Keratinocyte (primary cell): ENCODE measurements around the gene VPS4B. TPM values are rescaled to one million over a fixed set of nuclear protein-coding genes. Genes with fewer than 3 reads are reported as not detected.

Experiments
- DNase-seq: peaks from one replicate; pipeline ENCODE4 v3.0.0-alpha.2; 2011; ENCODE audit warnings: low read depth, missing footprints, low spot score
- FAIRE-seq: peaks from 2 replicates; lab custom pipeline; 2011; peaks lifted over from hg19 to GRCh38; lab: Jason Lieb, UNC
- H2AFZ ChIP-seq: 2 replicates; pipeline ENCODE4 v1.6.0; 2012; ENCODE audit warnings: low read length, control low read depth, inconsistent platforms; ENCODE audit not compliant: control insufficient read depth
- H3K27ac ChIP-seq: 2 replicates; pipeline ENCODE4 v1.5.1; 2011; ENCODE audit warnings: low read length; ENCODE audit not compliant: control insufficient read depth, insufficient read depth
- H3K27me3 ChIP-seq: 3 replicates; pipeline ENCODE4 v1.6.0; 2011; ENCODE audit warnings: low read length; ENCODE audit not compliant: control insufficient read depth, insufficient read depth; ENCODE audit errors: extremely low read depth
- H3K36me3 ChIP-seq, 2 experiments: 2 replicates in 1 of 2; 3 replicates in 1 of 2; pipeline ENCODE4 v1.5.1; 2011; ENCODE audit warnings: low read length in 2 of 2, mild to moderate bottlenecking in 1 of 2; ENCODE audit not compliant: control insufficient read depth in 2 of 2, insufficient read depth in 2 of 2; ENCODE audit errors: extremely low read depth in 1 of 2
- H3K4me1 ChIP-seq: 3 replicates; pipeline ENCODE4 v1.5.1; 2011; ENCODE audit warnings: low read length; ENCODE audit not compliant: control insufficient read depth, insufficient read depth; ENCODE audit errors: extremely low read depth
- H3K4me2 ChIP-seq: 3 replicates; pipeline ENCODE4 v1.6.0; 2011; ENCODE audit warnings: low read depth, low read length; ENCODE audit not compliant: control insufficient read depth, insufficient read depth; ENCODE audit errors: extremely low read depth
- H3K4me3 ChIP-seq, 3 experiments: fragments of 200-600 bp in 1 of 3; sonication (generic) in 1 of 3; 2 replicates in 2 of 3; 3 replicates in 1 of 3; pipeline ENCODE4 v1.5.1; 2011 to 2016; ENCODE audit warnings: low read length in 3 of 3, mild to moderate bottlenecking in 3 of 3, control low read depth in 2 of 3, inconsistent platforms in 1 of 3, low read depth in 1 of 3, mixed read lengths in 1 of 3, mixed run types in 1 of 3, moderate library complexity in 1 of 3; ENCODE audit not compliant: control insufficient read depth in 2 of 3, insufficient read depth in 2 of 3; ENCODE audit errors: extremely low read depth in 1 of 3
- H3K79me2 ChIP-seq: 2 replicates; pipeline ENCODE4 v1.6.0; 2012; ENCODE audit warnings: low read length; ENCODE audit not compliant: control insufficient read depth, insufficient read depth
- H3K9ac ChIP-seq: 3 replicates; pipeline ENCODE4 v1.6.0; 2011; ENCODE audit warnings: low read length; ENCODE audit not compliant: control insufficient read depth, insufficient read depth; ENCODE audit errors: extremely low read depth
- H3K9me1 ChIP-seq: 3 replicates; pipeline ENCODE4 v1.6.0; 2011; ENCODE audit warnings: low read length; ENCODE audit not compliant: control insufficient read depth, insufficient read depth; ENCODE audit errors: extremely low read depth
- H3K9me3 ChIP-seq: 2 replicates; pipeline ENCODE4 v1.5.1; 2012; ENCODE audit warnings: low read depth, low read length; ENCODE audit not compliant: control insufficient read depth
- H4K20me1 ChIP-seq: 3 replicates; pipeline ENCODE4 v1.6.0; 2011; ENCODE audit warnings: low read length; ENCODE audit not compliant: control insufficient read depth, insufficient read depth; ENCODE audit errors: extremely low read depth
- EZH2 ChIP-seq: IDR thresholded peaks from one replicate; pipeline ENCODE4 v1.6.1; 2012; ENCODE audit warnings: inconsistent platforms, mild to moderate bottlenecking, low read length, moderate library complexity
- dilution Hi-C: fragments of 300-500 bp; cut with MboI; formaldehyde crosslinking; loops from one replicate; pipeline ENCODE4 v1.7.0; 2020; ENCODE audit warnings: low sequenced_read_pairs; ENCODE audit not compliant: extremely low pct_ligation_motif_present
- polyA plus RNA-seq, 5 experiments: library from polyadenylated mRNA; depleted of rRNA in 3 of 5; stranded (reverse) in 3 of 5; stranded (forward) in 1 of 5; unstranded in 1 of 5; fragments of >200 nt; gene quantifications; 1 replicate in 1 of 5; 2 replicates in 3 of 5; 3 replicates in 1 of 5; pipeline versions ENCODE4 v1.2.1 to v1.2.3, GENCODE V29; 2011 to 2012; ENCODE audit warnings: missing spikeins in 2 of 5, low read depth in 1 of 5, low replicate concordance in 1 of 5
- TF ChIP-seq, protein P1 (sequence below), 3 experiments: IDR thresholded peaks in 1 of 3; conservative IDR thresholded peaks in 1 of 3; optimal IDR thresholded peaks in 1 of 3; 2 replicates in 2 of 3; 3 replicates in 1 of 3; pipeline versions ENCODE3 to v1.5.1; 2011; ENCODE audit warnings: low read length in 3 of 3, mild to moderate bottlenecking in 3 of 3, moderate library complexity in 2 of 3, control low read depth in 1 of 3, inconsistent platforms in 1 of 3; ENCODE audit not compliant: insufficient read depth in 2 of 3; ENCODE audit errors: extremely low read depth in 1 of 3

Gene VPS4B
- polyA plus RNA-seq, 1 donor (not counting 4 experiments of a cell fraction or from before 2014, with no cell fraction given): 65.3 TPM

DNA sequence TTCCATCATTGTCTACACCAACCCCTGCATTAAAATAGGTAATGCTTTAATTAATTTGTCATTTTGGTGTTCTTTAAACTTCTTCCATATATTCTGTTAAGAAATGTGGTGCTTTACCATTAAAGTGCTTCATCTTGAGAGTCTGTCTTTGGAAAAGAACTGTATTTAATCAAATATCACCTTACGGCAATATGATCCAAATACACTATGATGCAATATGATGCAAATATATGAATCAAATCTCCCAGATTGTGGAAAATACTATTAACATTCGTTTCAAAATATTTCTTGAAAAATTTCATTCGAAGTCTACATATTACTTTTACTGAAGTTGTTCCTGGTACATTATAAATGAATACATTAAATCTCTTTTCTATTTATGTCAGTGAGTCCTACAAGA lies 23.0 kb downstream of the VPS4B start:
- DNase-seq: no peak
- H3K36me3 ChIP-seq: peaks cover 25 to 39% of the 10 kb centered on the region in 2 experiments
- no peaks in the 10 kb centered on the region for H3K4me1 ChIP-seq
- FAIRE-seq: no peak
- no peaks in the 10 kb centered on the region for H3K9me3 ChIP-seq
- H3K27ac ChIP-seq: no peak overlapping the region
- no peak overlapping the region for H3K4me3 ChIP-seq
- H3K4me2 ChIP-seq: no peak overlapping the region
- no peak for TF ChIP-seq EZH2
- TF ChIP-seq, protein P1, sequence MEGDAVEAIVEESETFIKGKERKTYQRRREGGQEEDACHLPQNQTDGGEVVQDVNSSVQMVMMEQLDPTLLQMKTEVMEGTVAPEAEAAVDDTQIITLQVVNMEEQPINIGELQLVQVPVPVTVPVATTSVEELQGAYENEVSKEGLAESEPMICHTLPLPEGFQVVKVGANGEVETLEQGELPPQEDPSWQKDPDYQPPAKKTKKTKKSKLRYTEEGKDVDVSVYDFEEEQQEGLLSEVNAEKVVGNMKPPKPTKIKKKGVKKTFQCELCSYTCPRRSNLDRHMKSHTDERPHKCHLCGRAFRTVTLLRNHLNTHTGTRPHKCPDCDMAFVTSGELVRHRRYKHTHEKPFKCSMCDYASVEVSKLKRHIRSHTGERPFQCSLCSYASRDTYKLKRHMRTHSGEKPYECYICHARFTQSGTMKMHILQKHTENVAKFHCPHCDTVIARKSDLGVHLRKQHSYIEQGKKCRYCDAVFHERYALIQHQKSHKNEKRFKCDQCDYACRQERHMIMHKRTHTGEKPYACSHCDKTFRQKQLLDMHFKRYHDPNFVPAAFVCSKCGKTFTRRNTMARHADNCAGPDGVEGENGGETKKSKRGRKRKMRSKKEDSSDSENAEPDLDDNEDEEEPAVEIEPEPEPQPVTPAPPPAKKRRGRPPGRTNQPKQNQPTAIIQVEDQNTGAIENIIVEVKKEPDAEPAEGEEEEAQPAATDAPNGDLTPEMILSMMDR (optimal IDR thresholded peaks at IDR 0.05 in 1 of 3, IDR thresholded peaks at IDR 0.05 in 1 of 3, conservative IDR thresholded peaks at IDR 0.05 in 1 of 3; ENCODE audit: extremely low read depth in 1 of 3, insufficient read depth in 2 of 3, low read length in 3 of 3): no peak
- no peaks in the 10 kb centered on the region for H3K9me1 ChIP-seq
- dilution Hi-C loops: no loop called here
- no peak overlapping the region for H2AFZ ChIP-seq
- H4K20me1 ChIP-seq: no peaks in the 10 kb centered on the region
- no peak overlapping the region for H3K9ac ChIP-seq
- H3K79me2 ChIP-seq: peaks cover 2% of the 10 kb centered on the region
- no peaks in the 10 kb centered on the region for H3K27me3 ChIP-seq

DNA sequence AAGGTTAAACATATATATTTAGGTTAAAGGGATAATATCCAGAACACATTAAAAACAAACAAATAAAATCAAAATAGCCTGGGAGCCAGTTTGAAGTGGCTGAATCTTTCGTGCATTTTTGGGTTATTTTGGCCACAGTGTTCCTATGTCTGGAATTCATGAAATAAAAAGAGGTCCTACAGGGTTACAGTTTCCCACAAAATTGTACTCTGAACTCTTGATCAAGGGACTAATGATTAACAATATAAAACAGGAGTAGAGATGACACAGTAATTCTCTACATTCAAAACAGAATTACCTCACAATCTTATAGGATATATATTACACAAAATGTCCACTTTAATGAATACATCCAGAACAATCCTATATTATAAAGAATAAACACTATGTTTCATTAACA lies 24.9 kb downstream of the VPS4B start:
- no peak for DNase-seq
- no peak overlapping the region for H3K27ac ChIP-seq
- H3K36me3 ChIP-seq: peaks cover 24 to 32% of the 10 kb centered on the region in 2 experiments
- H3K4me1 ChIP-seq: no peaks in the 10 kb centered on the region
- H3K4me2 ChIP-seq: no peak overlapping the region
- dilution Hi-C loops: no loop called here
- H3K27me3 ChIP-seq: no peaks in the 10 kb centered on the region
- no peaks in the 10 kb centered on the region for H3K79me2 ChIP-seq
- no peak overlapping the region for H3K4me3 ChIP-seq
- no peak for TF ChIP-seq EZH2
- TF ChIP-seq, protein P1 (optimal IDR thresholded peaks at IDR 0.05 in 1 of 3, IDR thresholded peaks at IDR 0.05 in 1 of 3, conservative IDR thresholded peaks at IDR 0.05 in 1 of 3; ENCODE audit: extremely low read depth in 1 of 3, insufficient read depth in 2 of 3, low read length in 3 of 3): no peak
- H3K9me1 ChIP-seq: no peaks in the 10 kb centered on the region
- no peak overlapping the region for H3K9ac ChIP-seq
- no peaks in the 10 kb centered on the region for H4K20me1 ChIP-seq
- H2AFZ ChIP-seq: no peak overlapping the region
- no peak for FAIRE-seq
- H3K9me3 ChIP-seq: no peaks in the 10 kb centered on the region
